GM21423 (cell line): Measurements from ENCODE around the gene TWNK.
A peak's percentile ranks its signal among the peaks of the same experiment; 100 is the strongest.

Experiments
- ATAC-seq: cut with Tn5 transposase; IDR thresholded peaks from one replicate; pipeline ENCODE4 v1.9.1; 2021; ENCODE audit warnings: mild to moderate bottlenecking, moderate library complexity; ENCODE audit not compliant: unreplicated experiment

The TWNK gene

GRCh38 chr10:100986952-100987684, at the start of gene TWNK, which contains the start of gene MRPL43:
TWNK (plus strand) TSS chr10:100987543; CDS start chr10:100988211, 668 bp downstream.
MRPL43 (minus strand) TSS chr10:100987497; CDS start chr10:100987443, 54 bp downstream.
- ATAC-seq: peak; percentile 80

- ATAC-seq: no peak
Measured at GRCh38 chr10:100939763-100940344, 47.5 kb upstream of the TWNK start.

GRCh38 chr10:100942229-100942628, 45.1 kb upstream of the TWNK start:
- no peak for ATAC-seq

GRCh38 chr10:100943508-100943907, 43.8 kb upstream of the TWNK start:
- ATAC-seq: no peak

- no peak for ATAC-seq
Measured at GRCh38 chr10:100945754-100946153, 41.6 kb upstream of the TWNK start.

GRCh38 chr10:100948916-100949315, 38.4 kb upstream of the TWNK start:
- no peak for ATAC-seq

- ATAC-seq: no peak
Measured at GRCh38 chr10:100960251-100960650, 27.1 kb upstream of the TWNK start.

GRCh38 chr10:100962351-100963080, 24.8 kb upstream of the TWNK start:
- no peak for ATAC-seq

- no peak for ATAC-seq
Measured at GRCh38 chr10:100963826-100964225, 23.5 kb upstream of the TWNK start.

GRCh38 chr10:100965820-100966219, 21.5 kb upstream of the TWNK start:
- no peak for ATAC-seq

- no peak for ATAC-seq
Measured at GRCh38 chr10:100966887-100967286, 20.5 kb upstream of the TWNK start.

- no peak for ATAC-seq
Measured at GRCh38 chr10:100967332-100967731, 20.0 kb upstream of the TWNK start.

- no peak for ATAC-seq
Measured at GRCh38 chr10:100968062-100968736, 19.1 kb upstream of the TWNK start.

- ATAC-seq: no peak
Measured at GRCh38 chr10:100968863-100969186, 18.5 kb upstream of the TWNK start.

- ATAC-seq: no peak
Measured at GRCh38 chr10:100969187-100970075, 17.9 kb upstream of the TWNK start, which contains the start of gene SEMA4G. SEMA4G (plus strand) TSS chr10:100969504; CDS start chr10:100972913, 3,409 bp downstream.

GRCh38 chr10:100970076-100970913, 17.0 kb upstream of the TWNK start:
- no peak for ATAC-seq

- no peak for ATAC-seq
Measured at GRCh38 chr10:100970914-100971811, 16.2 kb upstream of the TWNK start.

- no peak for ATAC-seq
Measured at GRCh38 chr10:100972115-100972903, 15.0 kb upstream of the TWNK start.
